Activated CD4-positive, alpha-beta T cell treated with anti-CD3 and anti-CD28 coated beads for 36 hours (primary cell): ENCODE results near the gene CHN1. TPM values are rescaled to one million over a fixed set of nuclear protein-coding genes. Genes with fewer than 3 reads are reported as not detected.

Experiments
- ATAC-seq: fragments of 200-7000 bp; cut with Tn5 transposase; one replicate; pipeline ENCODE4 v1.10.0; 2021; ENCODE audit warnings: mild to moderate bottlenecking, moderate library complexity
- CTCF ChIA-PET: fragments of 350-600 bp; sonication (Branson Sonifier 250); formaldehyde crosslinking; loops from one replicate; lab custom pipeline; 2021; ENCODE audit warnings: antibody characterized with exemption; lab: Charles Lee
- POLR2A ChIA-PET: fragments of 350-600 bp; sonication (Branson Sonifier 250); formaldehyde crosslinking; loops from one replicate; lab custom pipeline; 2021; ENCODE audit warnings: antibody characterized with exemption, inconsistent platforms; lab: Charles Lee
- DNase-seq: peaks from one replicate; pipeline ENCODE4 v3.0.0-alpha.2; 2020
- H3K27ac Mint-ChIP-seq: one replicate; pipeline ENCODE4 v1.8.0; 2021; ENCODE audit warnings: mixed read lengths
- H3K27me3 Mint-ChIP-seq: one replicate; pipeline ENCODE4 v1.8.0; 2021; ENCODE audit warnings: mixed read lengths
- H3K36me3 Mint-ChIP-seq: one replicate; pipeline ENCODE4 v1.8.0; 2021; ENCODE audit warnings: low read depth, mixed read lengths
- H3K4me1 Mint-ChIP-seq: one replicate; pipeline ENCODE4 v1.8.0; 2021; ENCODE audit warnings: mixed read lengths
- H3K4me3 Mint-ChIP-seq: one replicate; pipeline ENCODE4 v1.8.0; 2021; ENCODE audit warnings: mild to moderate bottlenecking, moderate library complexity, mixed read lengths
- H3K9me3 Mint-ChIP-seq: one replicate; pipeline ENCODE4 v1.8.0; 2021; ENCODE audit warnings: low read depth, mixed read lengths
- intact Hi-C, 2 experiments: fragments of 100-400 bp; cut with DNase I in 1 of 2; cut with micrococcal nuclease in 1 of 2; formaldehyde crosslinking; loops; one replicate each; pipeline versions ENCODE4 v1.14.2 to v1.15.1; 2022 to 2024; cut with DNase I, micrococcal nuclease
- total RNA-seq, 2 experiments: library from RNA; stranded (reverse); gene quantifications; one replicate each; pipeline ENCODE4 v1.2.3, GENCODE V29; 2021

The CHN1 gene
- total RNA-seq, 2 experiments from 2014 or later = 3.8 TPM

DNA sequence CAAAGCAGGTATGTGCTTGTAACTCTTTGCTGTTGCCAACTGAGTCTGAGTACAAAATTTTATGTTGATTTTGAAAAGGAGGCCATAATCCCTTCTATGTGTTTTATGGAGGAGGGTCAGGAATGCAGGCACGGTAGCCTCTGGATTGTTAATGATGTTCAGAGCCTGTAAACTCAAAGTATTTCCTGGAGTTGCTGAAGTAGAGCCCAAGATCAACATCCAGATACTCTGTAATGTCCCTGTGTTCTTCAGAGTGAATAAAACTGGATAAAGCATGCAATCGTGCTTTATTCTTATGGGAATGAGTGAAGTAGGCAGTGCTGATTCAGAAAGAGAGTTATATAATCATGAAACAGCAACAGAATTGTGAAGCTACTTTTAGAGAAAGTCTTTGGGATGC lies 179.1 kb downstream of the CHN1 start:
- Mint-ChIP-seq H3K36me3 (no peaks in the 10 kb centered on the region), H3K27ac (no peak overlapping the region), H3K4me3 (no peak overlapping the region), H3K4me1 (peaks cover 5% of the 10 kb centered on the region), H3K9me3 (no peaks in the 10 kb centered on the region), H3K27me3 (no peaks in the 10 kb centered on the region)
- CTCF ChIA-PET = interaction anchor here (2.0 kb wide), 1 partner anchor 76 kb away, joined by 4 read pairs; no protein-coding TSS in a partner anchor
- intact Hi-C loops = no loop called here
- POLR2A ChIA-PET = no interaction called here
- ATAC-seq = no peak
- no peak for DNase-seq

GRCh38 chr2:174824068-174824467 lies 181.1 kb downstream of the CHN1 start:
- Mint-ChIP-seq H3K4me1 (no peaks in the 10 kb centered on the region), H3K4me3 (no peak overlapping the region), H3K36me3 (no peaks in the 10 kb centered on the region), H3K9me3 (no peaks in the 10 kb centered on the region), H3K27ac (no peak overlapping the region), H3K27me3 (no peaks in the 10 kb centered on the region)
- ChIA-PET POLR2A (no interaction called here), CTCF (no interaction called here)
- ATAC-seq (no peak), DNase-seq (no peak)
- intact Hi-C loops = no loop called here

DNA sequence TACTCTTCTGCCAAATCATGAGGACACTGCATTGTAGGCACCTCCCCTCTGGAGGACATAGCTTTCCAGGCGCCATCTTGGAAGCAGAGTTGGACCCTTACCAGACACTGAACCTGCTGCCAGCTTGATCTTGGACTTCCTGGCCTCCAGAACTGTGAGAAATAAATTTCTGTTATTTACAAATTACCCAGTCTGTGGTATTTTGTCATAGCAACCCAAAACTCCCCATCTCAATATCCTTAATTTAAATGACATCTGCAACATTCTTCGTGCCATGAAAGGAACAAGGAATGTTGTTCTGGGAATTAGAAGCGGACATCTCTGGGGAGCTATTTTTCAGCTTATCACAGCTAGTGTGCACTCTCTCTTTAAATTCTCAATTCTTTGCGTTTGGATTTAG lies 183.6 kb downstream of the CHN1 start:
- Mint-ChIP-seq H3K9me3 (no peaks in the 10 kb centered on the region), H3K4me3 (no peak overlapping the region), H3K27me3 (no peaks in the 10 kb centered on the region), H3K4me1 (no peaks in the 10 kb centered on the region), H3K36me3 (no peaks in the 10 kb centered on the region), H3K27ac (no peak overlapping the region)
- ChIA-PET CTCF (interaction anchor here (1.2 to 1.3 kb wide), 2 partner anchors 10 to 16 kb away, joined by 4 to 5 read pairs; no protein-coding TSS in a partner anchor), POLR2A (no interaction called here)
- DNase-seq (no peak), ATAC-seq (no peak)
- intact Hi-C loops = no loop called here

GRCh38 chr2:174820361-174820760 lies 184.8 kb downstream of the CHN1 start:
- ChIA-PET CTCF (interaction anchor here (1.3 kb wide), 1 partner anchor 17 kb away, joined by 5 read pairs; no protein-coding TSS in a partner anchor), POLR2A (interaction anchor here (0.6 kb wide), 1 partner anchor 20 kb away, joined by 3 read pairs; no protein-coding TSS in a partner anchor)
- intact Hi-C loops = no loop called here
- no peaks in the 10 kb centered on the region for H3K27me3 Mint-ChIP-seq
- no peaks in the 10 kb centered on the region for H3K4me1 Mint-ChIP-seq
- ATAC-seq (no peak), DNase-seq (no peak)
- no peak overlapping the region for H3K27ac Mint-ChIP-seq
- H3K9me3 Mint-ChIP-seq = no peaks in the 10 kb centered on the region
- H3K36me3 Mint-ChIP-seq = no peaks in the 10 kb centered on the region
- no peak overlapping the region for H3K4me3 Mint-ChIP-seq

DNA sequence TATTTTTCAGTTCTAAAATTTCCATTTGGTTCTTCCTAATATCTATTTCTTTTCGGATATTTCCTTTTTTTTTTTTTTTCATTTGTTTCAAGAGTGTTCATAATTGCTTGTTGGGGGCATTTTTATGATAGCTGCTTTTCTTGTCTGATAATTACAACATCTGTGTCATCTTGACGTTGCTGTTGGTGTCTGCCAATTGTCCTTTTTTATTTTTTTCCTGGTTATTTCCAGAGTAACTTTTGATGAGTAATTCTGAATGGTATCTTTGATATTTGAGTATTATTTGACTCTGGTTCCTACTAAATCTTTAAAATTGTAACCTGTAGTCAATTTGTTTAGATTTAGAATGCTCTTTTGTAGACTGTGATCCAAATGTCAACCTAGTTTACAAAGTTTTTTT lies 189.7 kb downstream of the CHN1 start:
- H3K4me3 Mint-ChIP-seq = no peak overlapping the region
- no peaks in the 10 kb centered on the region for H3K4me1 Mint-ChIP-seq
- no peaks in the 10 kb centered on the region for H3K27me3 Mint-ChIP-seq
- no peaks in the 10 kb centered on the region for H3K9me3 Mint-ChIP-seq
- POLR2A ChIA-PET = no interaction called here
- intact Hi-C loops = no loop called here
- no peak overlapping the region for H3K27ac Mint-ChIP-seq
- ATAC-seq = no peak
- H3K36me3 Mint-ChIP-seq = no peaks in the 10 kb centered on the region
- CTCF ChIA-PET = interaction anchor here (1.6 kb wide), 1 partner anchor 55 kb away, joined by 4 read pairs; no protein-coding TSS in a partner anchor
- no peak for DNase-seq

GRCh38 chr2:174812037-174812436 lies 193.1 kb downstream of the CHN1 start:
- Mint-ChIP-seq H3K36me3 (no peaks in the 10 kb centered on the region), H3K4me1 (peaks cover 3% of the 10 kb centered on the region), H3K27me3 (no peaks in the 10 kb centered on the region), H3K9me3 (no peaks in the 10 kb centered on the region), H3K27ac (no peak overlapping the region), H3K4me3 (no peak overlapping the region)
- ChIA-PET CTCF (interaction anchor here (0.7 to 2.2 kb wide), 5 partner anchors 10 to 234 kb away, joined by 3 to 7 read pairs (median 4); no protein-coding TSS in a partner anchor), POLR2A (no interaction called here)
- ATAC-seq (no peak), DNase-seq (no peak)
- intact Hi-C loops = no loop called here

DNA sequence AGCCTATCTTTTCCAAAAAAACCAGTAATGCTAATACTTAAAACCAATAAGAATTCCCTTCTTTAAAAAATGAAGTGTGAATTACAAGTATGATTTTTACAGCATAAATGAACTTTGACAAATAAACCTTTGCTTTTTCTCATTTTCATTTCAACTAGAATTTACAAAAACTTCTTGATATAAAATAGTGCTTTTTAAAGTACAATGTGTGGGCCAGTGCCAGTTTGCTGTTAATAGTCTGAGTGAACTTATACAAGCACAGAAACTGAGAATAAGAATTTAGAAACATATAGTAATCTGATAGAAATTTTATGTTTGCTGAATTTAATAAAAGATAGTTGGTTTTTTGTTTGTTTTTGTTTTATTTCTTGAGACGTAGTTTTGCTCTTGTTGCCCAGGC lies 197.2 kb downstream of the CHN1 start:
- CTCF ChIA-PET = interaction anchor here (0.7 kb wide), 1 partner anchor 9 kb away, joined by 3 read pairs; no protein-coding TSS in a partner anchor
- intact Hi-C loops = no loop called here
- H3K9me3 Mint-ChIP-seq = no peaks in the 10 kb centered on the region

DNA sequence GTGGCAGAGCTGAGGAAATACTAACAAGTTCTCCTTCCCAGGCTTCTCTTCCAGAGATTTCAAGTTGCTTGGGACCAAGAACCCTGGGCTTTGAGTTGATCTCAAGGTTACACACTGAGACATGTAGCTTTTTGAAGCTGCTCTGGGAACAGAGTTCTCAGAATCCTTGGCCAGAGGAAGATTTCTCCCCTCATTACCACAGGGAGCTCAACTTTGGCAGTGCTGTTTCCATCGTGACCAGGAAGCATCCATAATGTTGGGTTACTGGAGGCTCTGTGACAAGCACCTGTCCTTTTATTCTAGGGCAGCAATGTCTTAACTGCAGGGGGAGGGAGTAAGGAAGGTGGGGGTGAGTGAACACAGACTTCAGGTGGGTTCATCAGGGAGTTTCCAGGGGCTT lies 199.4 kb downstream of the CHN1 start:
- ChIA-PET CTCF (interaction anchor here (1.3 to 1.6 kb wide), 3 partner anchors 9 to 180 kb away, joined by 3 to 8 read pairs (median 4); no protein-coding TSS in a partner anchor), POLR2A (no interaction called here)
- Mint-ChIP-seq H3K4me1 (peaks cover 3% of the 10 kb centered on the region), H3K4me3 (no peak overlapping the region), H3K27me3 (no peaks in the 10 kb centered on the region), H3K36me3 (no peaks in the 10 kb centered on the region), H3K9me3 (no peaks in the 10 kb centered on the region), H3K27ac (no peak overlapping the region)
- no peak for ATAC-seq
- intact Hi-C loops = no loop called here
- no peak for DNase-seq

More for the DNA sequence above, 197.2 kb downstream of the CHN1 start:
- ATAC-seq (no peak), DNase-seq (no peak)
- Mint-ChIP-seq H3K4me3 (no peak overlapping the region), H3K36me3 (no peaks in the 10 kb centered on the region), H3K27ac (no peak overlapping the region), H3K4me1 (peaks cover 3% of the 10 kb centered on the region), H3K27me3 (no peaks in the 10 kb centered on the region)
- POLR2A ChIA-PET = no interaction called here

DNA sequence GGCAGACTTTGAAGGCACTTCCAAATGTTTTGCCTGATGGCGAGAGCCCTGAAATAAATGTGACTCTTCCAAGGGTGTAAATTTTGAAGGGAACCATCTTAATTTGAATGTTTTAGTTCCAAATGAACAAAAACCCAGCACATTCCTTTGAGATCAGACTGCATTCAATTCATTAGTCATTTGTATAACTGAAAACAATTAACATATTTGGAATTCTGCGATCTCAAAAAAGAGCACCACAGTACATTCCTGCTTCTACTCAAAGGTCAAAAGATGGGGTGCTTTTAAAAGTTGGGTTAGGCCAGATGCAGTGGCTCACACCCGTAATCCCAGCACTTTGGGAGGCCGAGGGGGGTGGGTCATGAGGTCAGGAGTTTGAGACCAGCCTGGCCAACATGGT lies 202.7 kb downstream of the CHN1 start:
- H3K4me3 Mint-ChIP-seq = no peak overlapping the region
- CTCF ChIA-PET = no interaction called here
- no peaks in the 10 kb centered on the region for H3K36me3 Mint-ChIP-seq
- H3K9me3 Mint-ChIP-seq = no peaks in the 10 kb centered on the region
- POLR2A ChIA-PET = no interaction called here
- intact Hi-C loops = no loop called here
- H3K27ac Mint-ChIP-seq = no peak overlapping the region
- DNase-seq = no peak
- ATAC-seq = no peak
- peaks cover 1% of the 10 kb centered on the region for H3K4me1 Mint-ChIP-seq
- H3K27me3 Mint-ChIP-seq = no peaks in the 10 kb centered on the region

DNA sequence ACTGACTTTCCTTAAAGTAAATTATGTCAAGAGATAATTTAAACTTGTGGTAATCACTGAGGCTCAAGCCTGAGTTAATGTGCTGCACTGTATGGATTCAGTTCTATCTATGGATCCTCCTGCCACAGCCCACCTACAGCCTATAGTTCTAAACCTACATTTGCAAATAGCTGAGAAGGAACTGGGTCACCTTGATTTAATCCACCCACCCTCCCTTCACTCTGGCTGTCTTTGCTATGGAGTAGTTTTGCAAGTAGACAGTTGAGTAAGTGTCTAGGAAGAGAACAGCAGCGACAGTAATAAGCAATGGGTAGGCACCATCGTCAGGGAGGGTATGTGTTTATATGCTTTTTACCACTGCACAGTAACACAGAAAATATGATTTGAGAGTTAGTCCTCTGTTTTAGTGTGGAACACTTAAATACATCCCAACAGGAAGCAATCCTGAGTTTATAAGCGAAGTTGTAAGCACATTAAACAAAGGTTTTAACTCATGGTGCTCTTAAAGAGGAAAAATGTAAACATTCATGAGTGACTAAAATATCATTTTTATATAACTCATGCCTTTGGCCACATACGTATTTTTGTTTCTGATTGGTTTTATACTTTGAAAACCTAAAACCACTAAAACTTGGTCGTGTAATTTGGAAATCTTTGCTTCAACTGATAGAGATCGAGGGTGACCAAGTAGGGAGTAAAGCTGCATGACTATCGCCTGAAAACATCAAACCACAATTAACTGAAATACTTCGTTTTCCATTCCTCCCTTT lies 204.6 kb downstream of the CHN1 start:
- Mint-ChIP-seq H3K4me1 (peaks cover 13% of the 10 kb centered on the region), H3K36me3 (no peaks in the 10 kb centered on the region), H3K4me3 (no peak overlapping the region), H3K27ac (no peak overlapping the region), H3K27me3 (no peaks in the 10 kb centered on the region), H3K9me3 (no peaks in the 10 kb centered on the region)
- ChIA-PET POLR2A (no interaction called here), CTCF (interaction anchor here (0.8 to 1.4 kb wide), 3 partner anchors 8 to 52 kb away, joined by 3 to 4 read pairs (median 4); no protein-coding TSS in a partner anchor)
- intact Hi-C loops = no loop called here
- DNase-seq (no peak), ATAC-seq (no peak)

GRCh38 chr2:174798801-174799200 lies 206.4 kb downstream of the CHN1 start:
- ATAC-seq (no peak), DNase-seq (no peak)
- Mint-ChIP-seq H3K9me3 (no peaks in the 10 kb centered on the region), H3K27me3 (no peaks in the 10 kb centered on the region), H3K36me3 (no peaks in the 10 kb centered on the region), H3K4me1 (peaks cover 24% of the 10 kb centered on the region), H3K4me3 (no peak overlapping the region), H3K27ac (no peak overlapping the region)
- ChIA-PET CTCF (interaction anchor here (0.9 kb wide), 1 partner anchor 9 kb away, joined by 3 read pairs; no protein-coding TSS in a partner anchor), POLR2A (no interaction called here)
- intact Hi-C loops = no loop called here
